B cell (primary cell): ENCODE measurements around the gene TACC3.

Source experiments
- CTCF ChIP-seq: fragments of 200-600 bp; IDR thresholded peaks from one replicate; pipeline ENCODE4 v1.8.0; 2022; ENCODE audit warnings: antibody characterized with exemption, mild to moderate bottlenecking
- EZH2 ChIP-seq: IDR thresholded peaks from 2 replicates; pipeline ENCODE4 v1.6.1; 2012; ENCODE audit warnings: borderline replicate concordance, low read depth, mild to moderate bottlenecking, moderate library complexity, low read length; ENCODE audit not compliant: insufficient read depth, poor library complexity, severe bottlenecking

GRCh38 chr4:1765409-1766072, 44.2 kb downstream of the TACC3 start:
- no peak for TF ChIP-seq CTCF
- no peak for TF ChIP-seq EZH2
